ENCODE measurements around the gene SLC5A11.

GRCh38 chr16:24826096-24826690 is 19.6 kb upstream of the SLC5A11 start:
- TF ChIP-seq E2F5 (CRISPR knock-in tag; IDR thresholded peaks at IDR 0.05) (no peak), MLX (CRISPR knock-in tag; IDR thresholded peaks at IDR 0.05) (no peak), CTCF (IDR thresholded peaks at IDR 0.05) (no peak), ATF3 (CRISPR knock-in tag; conservative IDR thresholded peaks at IDR 0.05) (no peak), E2F4 (CRISPR knock-in tag; IDR thresholded peaks at IDR 0.05; ENCODE audit: borderline replicate concordance, low read depth) (no peak), HMGXB4 (CRISPR knock-in tag; IDR thresholded peaks at IDR 0.05) (no peak), ZNF232 (CRISPR knock-in tag; IDR thresholded peaks at IDR 0.05) (no peak), GABPB1 (CRISPR knock-in tag; IDR thresholded peaks at IDR 0.05) (no peak), JUN (CRISPR knock-in tag; IDR thresholded peaks at IDR 0.05) (no peak), NFYB (CRISPR knock-in tag; conservative IDR thresholded peaks at IDR 0.05; ENCODE audit: low read depth) (no peak)

Measured in WTC11 (cell line).